IPS-11a (cell line): ENCODE results near the gene JAKMIP2.

ENCODE experiments used
- H3K4me3 ChIP-seq: one replicate; pipeline ENCODE4 v1.5.1; 2013; ENCODE audit warnings: low read depth, low read length, control low read depth

Gene JAKMIP2

DNA sequence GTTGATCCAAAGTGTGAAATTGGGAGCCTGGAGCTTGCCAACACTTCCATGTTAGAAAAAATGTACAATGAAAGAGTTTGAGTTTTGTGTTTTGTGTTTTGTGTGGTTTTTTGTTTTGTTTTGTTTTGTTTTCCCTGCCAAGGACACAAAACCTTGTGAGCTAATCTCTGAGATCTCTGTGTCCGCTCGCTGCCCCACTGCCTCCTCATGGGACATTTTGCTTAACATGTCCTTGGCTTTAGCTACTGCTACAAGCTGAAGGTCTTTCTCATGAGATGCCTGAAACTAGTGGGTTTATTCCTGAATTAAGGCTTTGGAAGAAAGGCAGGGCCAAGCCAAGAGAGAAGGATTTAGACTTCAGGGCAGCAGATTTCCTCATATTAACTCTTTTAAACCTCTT, 7.3 kb upstream of the JAKMIP2 start:
- H3K4me3 ChIP-seq = no peak overlapping the region

DNA sequence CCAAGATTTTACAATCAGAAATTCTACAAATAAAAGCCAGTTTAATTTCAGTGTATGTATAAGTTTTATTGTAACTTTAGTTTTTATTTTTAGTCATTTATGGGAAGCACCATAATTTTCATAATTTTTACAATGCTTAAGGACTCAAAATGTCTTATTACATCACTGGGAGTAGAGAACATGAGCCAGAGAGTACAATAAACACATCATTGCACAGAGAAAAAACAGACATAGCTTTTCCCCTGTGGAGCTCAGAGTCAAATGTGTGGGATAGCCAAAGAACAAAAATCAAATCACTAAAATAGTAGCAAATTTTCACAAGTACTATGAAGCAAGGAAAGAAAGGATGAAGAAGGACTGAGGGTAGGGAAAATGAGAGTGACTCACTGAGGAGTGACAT, 5.5 kb upstream of the JAKMIP2 start:
- H3K4me3 ChIP-seq = no peak overlapping the region

DNA sequence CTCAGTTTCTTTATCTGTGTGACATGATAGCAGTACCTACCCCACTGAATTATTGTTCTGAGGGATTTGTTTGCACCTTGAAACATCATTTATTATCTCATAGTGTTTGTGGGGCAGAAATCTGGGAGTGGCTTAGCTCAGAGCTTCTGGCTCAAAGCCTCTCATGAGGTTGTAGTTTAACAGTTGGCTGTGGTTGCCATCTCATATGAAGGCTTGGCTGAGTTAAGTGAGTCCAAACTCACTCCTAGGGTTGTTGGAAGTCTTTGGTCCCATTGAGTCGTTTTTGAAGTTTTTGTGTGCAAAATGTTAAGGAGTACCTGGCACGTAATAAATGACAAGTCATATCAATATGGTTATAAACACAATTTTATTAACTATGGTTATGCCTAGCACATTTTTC, 3.6 kb upstream of the JAKMIP2 start:
- H3K4me3 ChIP-seq = no peak overlapping the region

DNA sequence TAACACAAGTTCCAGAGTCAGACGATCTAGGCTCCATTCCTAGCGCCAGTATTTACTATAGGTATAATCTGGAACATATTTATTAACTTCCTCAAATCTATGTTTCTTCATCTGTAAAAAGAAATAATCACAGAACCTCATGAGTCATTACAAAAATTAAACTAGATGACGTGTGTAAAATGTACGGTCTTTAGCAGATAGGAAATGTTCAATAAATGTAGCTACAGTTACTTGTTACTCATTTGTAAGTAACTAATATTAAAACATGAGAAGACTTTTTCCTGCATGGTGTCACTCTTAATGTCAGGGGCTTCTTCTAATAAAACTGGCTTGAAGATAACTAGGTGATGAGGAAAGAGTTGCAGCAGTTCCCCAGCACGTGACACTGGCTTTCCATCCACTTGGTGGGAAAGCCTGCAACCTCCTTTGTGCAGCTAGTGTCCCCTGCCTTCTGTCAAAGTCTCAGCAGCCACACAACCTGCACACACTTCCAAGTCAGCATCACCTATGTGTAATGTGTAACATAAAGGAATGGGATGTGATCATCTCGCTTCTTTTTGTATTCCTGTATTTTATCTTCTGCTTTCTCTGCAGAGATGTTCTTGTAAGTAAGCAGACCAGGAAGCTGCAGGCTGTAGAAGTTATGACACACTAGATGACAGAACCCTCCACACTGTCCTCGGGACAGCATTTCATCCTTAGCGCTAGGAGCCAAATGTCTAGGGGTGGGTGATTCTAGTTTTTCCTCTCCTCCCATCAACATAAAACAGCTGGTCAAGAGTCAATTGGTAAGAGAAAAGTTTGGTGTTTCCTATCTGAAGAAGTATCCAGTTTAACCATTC, 1.8 kb upstream of the JAKMIP2 start:
- no peak overlapping the region for H3K4me3 ChIP-seq

DNA sequence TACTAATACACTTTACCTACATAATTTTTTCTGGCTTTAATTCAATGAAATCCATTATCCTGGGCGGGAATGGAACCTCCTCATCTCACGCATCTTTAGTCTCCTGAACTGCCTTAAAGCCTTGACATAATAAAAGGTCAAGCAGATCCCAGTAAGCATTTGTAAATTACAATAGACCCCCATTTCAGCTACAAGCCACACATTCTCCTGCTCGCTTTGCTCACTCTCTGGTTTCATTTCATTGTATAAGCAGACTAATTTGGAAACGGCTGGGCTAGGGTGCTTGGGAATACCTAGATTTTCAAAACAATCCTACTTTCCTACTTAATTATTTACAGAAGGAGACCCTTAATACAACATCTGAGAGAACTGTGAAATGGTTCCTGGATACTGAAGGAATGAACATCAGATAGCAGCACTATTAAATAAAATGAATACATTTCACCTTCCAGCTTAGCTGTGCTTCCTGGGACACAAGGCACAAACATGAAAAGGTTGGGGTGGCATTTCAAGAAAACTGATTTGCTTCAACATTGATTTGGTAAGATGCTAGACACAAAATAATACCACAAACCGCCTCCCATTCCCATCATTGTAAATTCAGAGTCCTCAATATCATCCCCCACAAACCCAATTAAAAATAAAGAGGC, 1.5 kb downstream of the JAKMIP2 start:
- H3K4me3 ChIP-seq = peak overlapping the region; percentile 84

DNA sequence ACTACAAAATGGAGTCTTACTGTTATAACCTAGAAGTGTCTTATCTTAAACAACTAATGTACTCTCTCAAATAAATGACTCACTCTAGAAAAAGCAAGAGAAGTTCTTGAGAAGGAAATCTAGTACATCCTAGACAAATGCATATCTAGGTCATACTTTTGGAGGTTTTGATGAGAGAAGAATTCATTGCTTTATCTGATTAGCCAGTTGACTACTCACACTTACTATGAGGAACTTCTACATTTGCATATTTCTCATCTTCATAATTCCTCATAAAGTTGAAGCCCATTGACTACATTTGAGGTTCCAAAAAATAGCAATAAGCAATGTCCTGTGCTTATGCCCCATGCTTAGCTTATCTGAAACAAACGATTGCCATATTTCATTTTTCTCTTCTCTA, 2.8 kb downstream of the JAKMIP2 start:
- H3K4me3 ChIP-seq = no peak overlapping the region

DNA sequence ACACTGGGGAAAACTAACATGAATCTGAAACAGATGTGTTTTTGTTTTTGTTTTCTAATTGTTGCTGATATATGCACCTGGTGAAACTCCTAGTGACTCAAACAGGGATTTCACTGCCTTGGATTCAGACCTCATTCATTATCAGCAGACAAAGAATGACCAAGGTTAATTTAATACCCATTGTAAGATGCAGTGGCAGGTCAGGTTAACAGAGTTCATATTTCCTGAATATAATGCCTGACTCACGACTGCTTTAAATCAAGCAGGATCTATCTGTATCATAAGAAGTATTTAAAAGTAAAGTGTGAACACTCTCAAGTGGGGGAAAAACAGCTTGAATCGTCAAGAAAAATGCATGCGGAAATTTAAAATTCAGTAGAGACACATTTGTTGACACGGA, 5.5 kb downstream of the JAKMIP2 start:
- no peak overlapping the region for H3K4me3 ChIP-seq

DNA sequence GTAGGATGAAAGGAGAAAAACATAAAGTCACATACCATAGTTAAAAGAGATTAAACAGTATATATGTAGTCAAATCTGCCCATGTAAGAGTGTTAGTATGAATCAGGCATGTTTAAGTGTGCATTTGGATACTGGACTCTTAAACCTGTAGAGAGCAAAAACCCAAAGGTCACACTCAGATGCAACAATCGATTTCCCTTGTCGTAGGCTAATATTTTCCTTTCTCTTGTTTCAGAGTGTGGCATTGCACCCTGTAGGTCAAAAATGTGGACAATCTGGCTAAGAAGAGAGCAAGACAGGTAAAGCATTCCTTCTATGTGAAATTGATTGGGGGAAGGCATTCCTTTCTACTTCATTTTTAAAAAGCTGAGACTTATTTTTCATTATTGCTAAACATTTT, 8.9 kb downstream of the JAKMIP2 start:
- no peak overlapping the region for H3K4me3 ChIP-seq

DNA sequence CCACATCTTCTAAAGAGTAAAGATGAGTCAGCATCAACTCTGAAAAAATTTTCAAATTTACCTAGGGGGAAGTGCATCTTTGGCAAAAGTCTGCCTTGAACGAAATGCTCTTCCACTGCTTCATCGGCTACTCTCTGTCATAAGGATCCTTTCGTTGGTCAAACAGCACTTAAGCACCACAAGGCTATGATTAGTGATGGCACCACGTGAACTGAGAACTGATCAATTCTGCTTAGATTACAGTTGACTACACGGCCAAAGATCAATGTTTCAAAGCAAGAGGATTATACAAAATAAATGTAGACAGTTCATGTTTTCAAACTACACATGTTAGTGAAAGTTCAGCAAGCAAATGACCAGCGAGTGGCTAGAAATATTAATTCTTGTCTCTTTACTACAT, 9.4 kb downstream of the JAKMIP2 start:
- H3K4me3 ChIP-seq = no peak overlapping the region

DNA sequence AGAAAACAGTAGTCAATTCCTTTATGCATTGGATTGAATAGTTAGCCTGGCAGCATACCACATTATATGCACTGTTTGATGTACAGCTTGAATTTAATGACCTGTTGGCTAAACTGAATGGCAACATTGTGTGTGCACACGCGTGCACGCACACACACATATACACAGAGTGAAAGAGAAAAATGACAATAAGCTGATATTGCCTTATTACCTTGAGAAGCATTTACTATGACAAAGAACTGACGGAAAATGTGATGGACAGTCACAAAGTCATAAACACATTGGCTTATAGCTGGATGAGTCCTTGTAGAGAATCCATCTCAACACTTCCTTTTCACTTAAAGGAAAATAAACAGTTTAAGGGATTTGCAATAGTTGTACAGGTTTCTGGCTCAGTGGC, 15.5 kb downstream of the JAKMIP2 start:
- H3K4me3 ChIP-seq = no peak overlapping the region

DNA sequence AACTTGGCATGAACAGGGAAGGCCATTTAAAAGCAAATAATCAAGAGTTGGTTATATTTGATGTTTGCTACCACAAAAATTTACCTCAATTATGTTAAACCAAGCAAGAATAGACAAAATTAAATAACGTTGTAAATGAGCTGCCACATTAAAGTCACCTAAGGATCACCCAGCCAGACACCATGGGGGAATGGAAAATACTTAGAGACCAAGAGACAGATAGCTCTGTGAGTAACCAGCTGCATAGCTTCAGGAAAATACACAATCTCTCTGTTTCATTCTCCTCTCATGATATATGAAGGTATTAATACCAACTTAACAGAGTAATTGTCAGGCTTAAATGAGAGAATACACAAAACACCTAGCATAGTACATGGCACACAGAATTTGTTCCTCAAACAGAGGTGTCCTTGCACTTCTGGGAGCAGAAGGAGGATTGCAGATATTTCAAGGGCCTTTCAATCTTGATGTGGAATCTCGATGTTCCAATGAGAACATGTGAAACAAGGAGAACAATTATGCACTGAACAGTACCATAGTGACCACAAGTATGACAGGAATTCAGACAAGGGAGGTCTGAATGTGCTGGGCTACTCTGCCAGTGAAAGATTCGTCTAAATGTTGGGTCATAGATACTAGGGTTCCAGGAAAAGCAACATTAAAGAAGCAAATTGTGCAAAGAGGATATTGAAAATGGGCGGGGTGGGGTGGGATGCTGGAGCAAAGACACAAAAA, 18.6 kb downstream of the JAKMIP2 start:
- no peak overlapping the region for H3K4me3 ChIP-seq

DNA sequence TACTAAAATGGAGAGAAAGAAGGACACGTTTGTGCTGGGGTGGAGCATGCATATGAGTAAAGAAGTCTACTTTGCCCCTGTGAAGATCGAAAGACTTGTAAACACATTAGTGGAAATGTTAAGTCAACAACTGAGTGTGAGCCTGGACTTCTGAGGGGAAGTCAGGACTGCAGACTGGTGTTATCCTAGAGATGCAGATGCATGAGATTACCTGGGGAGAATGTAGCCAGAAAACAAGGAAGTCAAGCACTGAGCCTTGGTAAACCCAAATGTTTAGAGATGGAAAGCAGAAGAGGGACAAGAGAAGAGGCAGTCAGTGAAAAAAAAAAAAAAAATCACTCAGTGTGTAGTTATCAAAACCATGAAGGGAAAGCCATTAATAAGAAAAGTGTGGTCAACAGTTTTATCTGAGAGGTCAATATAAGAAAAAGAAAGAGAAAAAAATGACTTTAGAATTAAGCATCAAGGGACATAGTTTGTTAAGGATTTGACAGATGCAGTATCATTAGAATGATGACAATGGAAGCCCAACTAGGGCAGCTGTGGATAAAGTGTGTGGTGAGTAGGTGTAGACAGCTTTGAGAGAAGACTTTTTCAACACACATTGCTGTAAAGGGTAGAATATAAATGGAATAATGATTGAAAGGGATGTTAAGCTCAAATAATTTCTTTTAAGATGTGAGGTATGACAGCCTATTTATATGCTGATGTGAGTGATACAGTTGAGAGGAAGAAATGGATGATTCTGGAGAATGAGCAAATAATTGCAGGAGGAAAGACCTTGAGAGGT, 22.2 kb downstream of the JAKMIP2 start:
- no peak overlapping the region for H3K4me3 ChIP-seq

DNA sequence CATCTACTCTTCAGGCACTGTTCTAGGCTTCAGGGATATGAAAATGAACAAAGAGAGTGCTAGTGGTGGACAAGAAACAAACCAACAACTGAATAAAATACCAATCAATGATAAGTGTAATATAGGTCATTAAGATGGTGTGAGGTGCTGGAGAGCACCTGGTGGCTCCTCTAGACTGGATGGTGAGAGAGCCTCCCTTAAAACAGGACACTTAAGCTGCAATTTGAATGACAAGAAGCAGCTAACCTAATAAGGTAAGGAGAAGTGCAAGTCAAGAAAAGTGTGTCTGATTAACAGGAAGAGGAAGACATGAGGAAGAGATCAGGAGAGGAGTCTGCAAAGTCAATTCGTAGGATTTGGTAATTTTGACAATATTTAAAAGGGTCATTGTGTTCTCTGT, 23.1 kb downstream of the JAKMIP2 start:
- no peak overlapping the region for H3K4me3 ChIP-seq

DNA sequence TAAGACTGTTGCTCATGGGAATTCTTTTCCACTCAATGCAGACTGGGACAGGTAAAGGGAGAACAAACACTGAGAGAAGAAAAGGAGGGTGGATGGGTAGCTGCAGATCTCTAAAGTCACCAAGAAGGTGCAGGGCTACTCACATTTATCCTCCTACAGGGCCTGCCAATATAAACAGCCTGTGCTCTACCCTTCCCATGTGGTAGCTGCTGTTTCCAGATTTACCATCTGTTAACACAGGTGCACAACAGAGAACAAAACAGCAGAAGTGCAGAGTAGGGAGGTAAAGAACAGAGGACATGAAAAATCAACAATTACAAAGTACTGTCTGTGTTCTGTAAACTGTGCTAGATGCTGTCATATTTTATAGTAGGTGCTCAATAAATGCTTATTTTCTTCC, 26.0 kb downstream of the JAKMIP2 start:
- no peak overlapping the region for H3K4me3 ChIP-seq

DNA sequence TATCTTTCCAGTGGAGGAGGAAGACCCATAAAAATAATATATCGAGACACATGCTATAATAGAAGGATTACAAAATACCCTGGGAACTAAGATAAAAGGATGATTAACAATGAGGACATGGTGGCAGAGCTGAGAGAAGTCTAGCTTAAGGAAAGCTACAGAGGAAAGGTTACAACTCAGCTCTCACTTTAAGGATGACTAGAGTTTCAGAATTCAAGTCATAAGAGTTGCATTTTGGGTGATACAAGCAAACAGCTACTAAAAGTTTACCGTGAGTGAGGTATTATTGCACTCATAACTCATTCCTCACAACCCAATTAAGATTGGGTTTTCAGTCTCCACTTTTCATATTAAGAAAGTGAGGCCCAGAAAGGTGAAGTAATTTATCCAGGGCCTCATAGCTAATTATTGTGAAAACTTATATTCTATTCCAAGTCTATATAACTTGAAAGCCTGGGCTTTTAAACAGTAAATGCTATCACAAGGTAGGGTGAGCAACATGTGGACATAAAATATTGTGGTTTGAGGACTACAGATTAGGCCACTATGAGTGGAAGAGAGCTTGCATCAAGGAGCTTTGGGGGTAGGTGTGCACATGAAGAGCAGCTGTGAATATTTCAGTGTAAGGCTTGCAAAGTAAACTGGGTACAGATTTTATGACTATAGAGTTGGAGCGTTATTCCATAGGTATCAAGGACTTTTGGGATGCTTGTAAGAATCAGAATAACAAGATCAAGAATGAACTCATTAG, 28.0 kb downstream of the JAKMIP2 start:
- no peak overlapping the region for H3K4me3 ChIP-seq

DNA sequence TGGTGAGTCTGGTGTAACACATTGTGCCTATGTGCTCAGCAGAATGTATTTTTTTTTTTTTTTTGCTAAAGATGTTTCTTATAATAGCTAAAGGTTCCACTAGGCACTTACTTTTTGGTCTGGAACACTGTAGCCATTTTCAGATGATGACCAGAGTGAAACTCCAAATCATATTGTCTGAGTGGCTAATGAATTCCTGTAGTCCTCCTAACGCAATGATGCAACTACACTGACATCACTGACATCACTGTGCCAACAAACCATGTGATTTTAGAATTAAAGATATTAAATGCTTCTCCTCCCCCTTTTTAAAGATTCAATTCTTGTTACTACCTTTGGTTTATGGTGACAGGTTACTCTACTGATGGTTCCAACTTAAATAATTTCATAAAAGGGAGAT, 28.8 kb downstream of the JAKMIP2 start:
- no peak overlapping the region for H3K4me3 ChIP-seq

DNA sequence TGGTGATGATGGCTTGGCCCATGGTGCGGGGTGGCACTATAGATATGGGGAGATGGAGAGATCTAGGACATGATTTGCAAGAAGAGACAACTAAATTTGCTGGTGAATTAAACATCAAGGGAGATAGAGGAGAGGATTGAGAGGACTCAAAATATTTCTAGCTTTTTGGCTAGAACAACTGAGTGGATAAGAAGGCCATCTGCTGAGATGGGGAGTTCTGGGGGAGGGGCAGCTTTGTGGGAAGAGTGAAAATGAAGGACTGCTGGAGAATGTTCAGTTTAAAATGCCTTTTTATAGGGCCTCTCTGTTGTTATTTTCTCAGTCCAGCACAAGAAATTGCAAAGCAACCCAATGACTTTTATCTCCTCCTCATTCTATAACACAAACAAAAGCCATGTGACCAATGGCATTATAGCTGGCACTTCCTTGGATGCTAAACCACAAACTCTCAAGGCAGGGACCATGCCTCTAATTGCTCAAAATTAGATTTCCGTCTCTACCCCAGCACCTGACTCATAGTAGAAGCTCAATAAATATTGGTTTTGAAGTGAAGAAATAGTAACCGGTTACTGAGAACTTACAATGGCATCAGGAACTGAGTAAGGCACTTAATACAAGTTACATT, 29.8 kb downstream of the JAKMIP2 start:
- no peak overlapping the region for H3K4me3 ChIP-seq

DNA sequence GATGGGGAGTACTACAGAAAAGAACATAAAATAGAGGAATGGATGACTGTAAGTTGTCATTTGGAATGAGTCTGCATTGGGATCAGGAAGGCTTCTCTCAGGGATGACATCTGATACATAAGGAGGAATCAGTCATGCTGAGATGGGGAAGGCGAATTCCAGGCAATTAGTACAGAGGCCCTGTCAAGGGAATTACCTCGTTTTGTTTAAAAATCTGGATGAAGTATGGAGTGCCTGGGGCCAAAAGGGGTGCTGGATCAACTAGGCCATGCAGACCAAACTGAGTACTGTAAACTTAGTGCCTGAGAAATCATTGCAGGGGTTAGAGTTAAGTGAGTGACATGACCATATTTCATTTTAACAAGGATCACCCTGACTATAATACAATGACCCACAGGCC, 30.5 kb downstream of the JAKMIP2 start:
- H3K4me3 ChIP-seq = no peak overlapping the region

DNA sequence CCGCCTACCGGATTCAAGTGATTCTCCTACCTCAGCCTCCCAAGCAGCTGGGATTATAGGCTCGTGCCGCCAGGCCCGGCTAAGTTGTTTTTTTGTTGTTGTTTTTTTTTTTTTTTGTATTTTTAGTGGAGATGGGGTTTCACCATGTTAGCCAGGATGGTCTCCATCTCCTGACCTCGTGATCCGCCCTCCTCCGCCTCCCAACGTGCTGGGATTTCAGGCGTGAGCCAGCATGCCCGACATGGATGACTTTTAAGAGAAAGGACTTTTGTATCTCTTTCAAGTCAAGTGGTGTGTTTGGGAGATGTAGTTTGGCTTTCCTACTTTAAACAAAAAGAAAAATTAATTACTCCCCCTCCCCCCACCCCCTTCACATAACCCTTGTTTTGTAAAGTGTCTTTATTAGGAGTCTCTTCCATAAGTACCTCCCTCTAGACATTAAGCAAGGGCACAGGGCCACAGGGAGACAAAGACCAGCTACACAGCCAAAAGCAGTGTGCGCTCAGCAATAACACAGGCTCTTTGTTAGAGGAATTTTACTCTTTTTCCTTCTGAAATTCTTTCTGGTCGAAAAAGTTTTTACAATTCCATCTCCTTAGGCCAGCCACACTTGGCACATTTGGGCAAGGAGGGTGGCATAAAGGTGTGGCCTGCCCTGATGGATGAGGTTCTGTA, 31.2 kb downstream of the JAKMIP2 start:
- H3K4me3 ChIP-seq = no peak overlapping the region
